ENCODE measurements around the gene ERMAP. TPM values are rescaled to one million over a fixed set of nuclear protein-coding genes. Genes with fewer than 3 reads are reported as not detected.

ERMAP gene
- total RNA-seq, result 9.1 and 10.7 TPM in 2 replicates

GRCh38 chr1:42816585-42817439, at the start of gene ERMAP, which contains the start of gene SVBP:
Gene ERMAP (plus strand): TSS chr1:42817122. CDS start chr1:42830449, 13,327 bp downstream.
Gene SVBP (minus strand): TSS chr1:42817397. CDS start chr1:42816544, 853 bp downstream.

GRCh38 chr1:42784946-42785693, 31.8 kb upstream of the ERMAP start, which contains the start of gene TMEM269:
Gene TMEM269 (plus strand): TSS chr1:42784991. CDS start chr1:42789894, 4,903 bp downstream.

GRCh38 chr1:42846257-42847110, 29.6 kb downstream of the ERMAP start, which contains the start of gene ZNF691:
Gene ZNF691 (plus strand): TSS chr1:42846613. CDS start chr1:42849659, 3,046 bp downstream.

Other genes starting within 250 kb of the ERMAP start
- gene PPIH, start 158.7 kb upstream of the ERMAP start, total RNA-seq, result 13.1 and 17.1 TPM in 2 replicates
- gene YBX1, start 134.7 kb upstream of the ERMAP start, total RNA-seq, result 440 and 521 TPM in 2 replicates
- not detected in 2 replicates for gene CLDN19, start 76.9 kb upstream of the ERMAP start, total RNA-seq
- gene P3H1, start 50.1 kb upstream of the ERMAP start, total RNA-seq, result 71.1 and 80.8 TPM in 2 replicates
- gene C1orf50, start 49.9 kb upstream of the ERMAP start, total RNA-seq, result 2.8 and 4.6 TPM in 2 replicates
- under 0.01 TPM in 1 of 2 replicates, not detected in the other for gene TMEM269, start 32.1 kb upstream of the ERMAP start, total RNA-seq
- 21.1 and 32.9 TPM in 2 replicates for gene SVBP, start 275 bp downstream of the ERMAP start, total RNA-seq
- gene ZNF691, start 29.5 kb downstream of the ERMAP start, total RNA-seq, result 6.0 and 8.4 TPM in 2 replicates
- gene SLC2A1, start 141.7 kb downstream of the ERMAP start, total RNA-seq, result 5.8 and 13.3 TPM in 2 replicates

All from dermis lymphatic vessel endothelial cell (primary cell).